Fibroblast of lung (primary cell): Measurements from ENCODE around the gene CLEC16A.

ENCODE experiments used
- CTCF ChIP-seq, 2 donors: IDR thresholded peaks in 1 of 2; conservative IDR thresholded peaks in 1 of 2; 1 replicate in 1 of 2; 2 replicates in 1 of 2; pipeline ENCODE4 v1.5.1; 2011 to 2012; ENCODE audit warnings: low read length in 2 of 2, control low read depth in 1 of 2, inconsistent platforms in 1 of 2, low read depth in 1 of 2, mild to moderate bottlenecking in 1 of 2
- EZH2 ChIP-seq: IDR thresholded peaks from 2 replicates; pipeline ENCODE4 v1.5.1; 2012; ENCODE audit warnings: low read length, control low read depth, mild to moderate bottlenecking; ENCODE audit errors: missing control alignments

GRCh38 chr16:11014136-11014535 lies 69.8 kb downstream of the CLEC16A start:
- TF ChIP-seq CTCF (conservative IDR thresholded peaks at IDR 0.05 in 1 of 2, IDR thresholded peaks at IDR 0.05 in 1 of 2; ENCODE audit: low read depth in 1 of 2, low read length in 2 of 2) (no peak), EZH2 (no peak)
